ENCODE measurements around the gene HVCN1.

The HVCN1 gene

DNA sequence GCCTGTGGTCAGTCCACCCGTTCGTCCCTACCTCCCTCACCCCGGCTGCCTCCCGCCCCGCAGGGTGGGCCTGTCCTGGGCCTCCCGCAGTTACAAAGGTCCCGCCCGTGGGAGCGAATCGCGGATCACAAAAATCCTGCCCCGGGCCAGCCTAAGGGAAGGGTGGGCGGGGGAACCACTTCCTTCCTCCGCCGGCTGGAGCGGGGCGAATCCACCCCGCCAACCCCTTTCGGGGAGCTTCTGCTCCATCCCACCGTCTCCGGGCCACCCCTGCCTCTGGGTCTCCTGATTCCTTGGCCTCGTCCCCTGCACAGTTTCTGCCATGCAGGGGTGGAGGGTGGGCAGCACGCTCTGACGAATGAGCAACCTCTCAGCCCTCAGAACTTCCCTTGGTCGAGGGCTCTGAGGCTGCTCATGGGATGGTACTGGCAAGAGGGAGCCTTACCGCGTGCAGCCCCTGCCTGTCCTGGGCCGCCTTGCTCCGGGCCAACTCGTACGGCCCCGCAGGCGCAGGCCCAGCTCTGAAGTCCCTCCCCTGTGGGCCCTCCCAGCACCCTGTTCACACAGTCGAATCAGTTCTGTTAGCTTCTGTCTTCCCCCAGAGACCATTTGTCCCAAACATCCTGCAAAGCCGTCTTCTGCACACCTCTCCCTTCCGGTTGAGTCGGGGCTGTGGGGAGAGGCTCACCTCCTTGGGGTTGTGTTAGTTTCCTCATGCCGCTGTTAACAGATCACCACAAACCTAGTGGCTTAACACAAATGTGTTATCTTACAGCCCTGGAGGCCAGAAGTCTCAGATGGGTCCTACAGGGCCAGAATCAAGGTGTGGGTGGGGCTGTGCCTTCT lies 589 bp upstream of the HVCN1 start:
- TF ChIP-seq POLR2A (IDR thresholded peaks at IDR 0.05; ENCODE audit: low read length) (no peak), GATA1 (IDR thresholded peaks at IDR 0.05; ENCODE audit: low read depth, low read length) (no peak)
- no peak for DNase-seq

DNA sequence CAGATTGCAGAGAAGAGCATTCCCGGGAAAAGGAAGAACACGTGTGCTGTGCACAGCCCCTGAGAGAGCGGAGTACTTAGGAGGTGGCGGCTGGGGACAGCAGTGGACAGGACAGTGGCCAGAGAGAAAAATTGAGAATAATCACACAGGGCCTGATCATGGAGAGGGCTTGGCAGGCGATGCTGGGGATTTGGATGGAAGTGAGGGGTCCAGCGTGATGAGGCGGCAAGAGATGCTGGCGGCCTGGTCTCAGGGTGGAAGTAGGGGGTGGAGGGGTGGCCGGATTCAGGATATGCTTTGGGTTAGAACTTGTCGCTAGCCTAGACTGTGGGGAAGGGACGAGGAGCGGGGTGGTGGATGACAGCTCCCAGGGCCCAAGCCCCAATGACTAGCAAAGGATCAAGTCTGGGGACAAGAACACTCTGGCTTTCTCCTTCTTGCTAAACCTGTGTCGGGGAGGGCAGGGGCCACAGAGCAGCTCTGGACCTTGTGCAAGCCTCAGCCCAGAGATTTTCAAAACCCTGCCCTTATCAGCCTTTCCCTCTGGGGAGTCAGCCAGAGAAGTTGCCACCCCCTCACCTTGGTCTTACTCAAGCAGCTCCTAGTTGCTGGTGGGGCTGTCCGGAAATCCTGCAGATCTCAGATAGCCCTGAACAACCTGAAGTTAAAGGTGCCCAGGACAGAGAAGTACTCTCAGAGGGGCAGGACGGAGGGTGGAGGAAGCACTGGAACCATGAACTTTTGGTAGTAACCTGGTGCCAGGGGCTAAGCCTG lies 1.3 kb downstream of the HVCN1 start:
- TF ChIP-seq GATA1 (IDR thresholded peaks at IDR 0.05; ENCODE audit: low read depth, low read length) (no peak), POLR2A (IDR thresholded peaks at IDR 0.05; ENCODE audit: low read length) (no peak)
- peak in 1 of 2 experiments; percentile 6 for DNase-seq

DNA sequence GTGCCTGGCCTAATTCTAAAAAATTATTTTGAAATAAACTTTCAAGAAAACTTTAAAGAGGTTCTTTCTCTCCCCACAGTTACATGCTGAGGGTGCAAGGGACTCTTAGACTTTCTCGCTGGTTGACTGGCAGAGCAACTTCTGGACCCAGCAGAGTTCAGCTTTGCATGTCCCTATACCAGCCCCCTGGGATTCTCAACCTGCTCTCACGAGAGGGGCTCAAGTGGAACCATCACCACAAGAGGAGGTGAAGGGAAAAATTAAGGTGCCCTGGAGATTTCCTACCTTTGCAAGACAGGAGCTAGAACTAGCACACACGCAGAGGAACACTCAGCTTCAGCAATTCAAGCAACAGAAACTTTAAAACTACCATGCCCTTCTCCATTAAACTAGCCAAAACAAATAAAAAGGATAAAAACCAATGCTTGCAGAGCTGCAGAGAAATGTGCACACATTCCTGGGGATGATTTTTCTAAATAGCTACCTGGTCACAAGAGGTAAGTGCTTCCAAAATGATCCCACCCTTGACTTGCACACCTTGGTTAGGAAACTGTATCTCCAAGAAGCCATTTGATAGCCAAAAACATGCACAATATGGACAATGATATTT lies 2.5 kb downstream of the HVCN1 start:
- DNase-seq: no peak
- no peak for TF ChIP-seq POLR2A (IDR thresholded peaks at IDR 0.05; ENCODE audit: low read length)
- TF ChIP-seq GATA1 (IDR thresholded peaks at IDR 0.05; ENCODE audit: low read depth, low read length): no peak

DNA sequence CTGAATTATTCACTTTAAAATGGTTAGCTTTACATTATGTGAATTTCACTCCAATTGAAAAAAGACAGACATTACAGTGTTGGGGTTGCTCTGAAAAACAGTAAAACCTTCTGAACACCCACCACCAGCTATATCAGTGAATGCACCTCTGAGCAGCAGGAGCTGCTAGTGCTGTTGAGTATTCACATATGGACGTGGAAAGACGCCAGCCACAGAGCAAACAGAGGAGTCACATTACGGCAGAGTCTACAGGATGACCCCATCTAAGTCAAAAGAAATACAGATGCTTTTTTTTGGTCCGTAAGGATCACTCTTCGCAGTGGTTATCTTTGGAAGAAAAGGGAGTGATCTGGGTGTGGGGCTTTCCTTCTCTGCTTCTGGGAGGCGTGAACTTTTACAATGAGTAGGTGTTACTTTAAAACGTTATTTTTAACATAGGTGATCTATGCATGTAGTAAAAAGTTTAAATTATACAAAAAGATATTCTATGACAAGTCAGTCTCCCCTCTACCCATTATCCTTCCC lies 4.5 kb downstream of the HVCN1 start:
- TF ChIP-seq POLR2A (IDR thresholded peaks at IDR 0.05; ENCODE audit: low read length): no peak
- TF ChIP-seq GATA1 (IDR thresholded peaks at IDR 0.05; ENCODE audit: low read depth, low read length): no peak
- no peak for DNase-seq

DNA sequence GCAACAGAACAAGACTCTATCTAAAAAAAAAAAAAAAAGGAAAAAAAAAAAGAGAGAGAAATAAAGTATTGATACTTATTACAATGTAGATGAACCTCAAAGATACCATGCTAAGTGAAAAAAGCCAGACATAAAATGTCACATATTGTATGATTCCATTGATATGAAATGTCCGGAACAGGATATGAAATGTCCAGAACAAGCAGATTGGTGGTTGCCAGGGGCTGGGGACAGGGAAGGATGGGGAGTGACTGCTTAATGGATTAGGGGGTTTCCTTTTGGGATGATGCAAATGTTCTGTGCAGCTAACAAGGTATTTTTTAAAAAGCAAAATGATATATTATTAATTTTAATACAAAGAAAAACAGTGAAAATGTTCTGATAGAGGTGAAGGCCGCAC lies 5.0 kb downstream of the HVCN1 start:
- TF ChIP-seq POLR2A (IDR thresholded peaks at IDR 0.05; ENCODE audit: low read length) (no peak), GATA1 (IDR thresholded peaks at IDR 0.05; ENCODE audit: low read depth, low read length) (no peak)
- DNase-seq: no peak

DNA sequence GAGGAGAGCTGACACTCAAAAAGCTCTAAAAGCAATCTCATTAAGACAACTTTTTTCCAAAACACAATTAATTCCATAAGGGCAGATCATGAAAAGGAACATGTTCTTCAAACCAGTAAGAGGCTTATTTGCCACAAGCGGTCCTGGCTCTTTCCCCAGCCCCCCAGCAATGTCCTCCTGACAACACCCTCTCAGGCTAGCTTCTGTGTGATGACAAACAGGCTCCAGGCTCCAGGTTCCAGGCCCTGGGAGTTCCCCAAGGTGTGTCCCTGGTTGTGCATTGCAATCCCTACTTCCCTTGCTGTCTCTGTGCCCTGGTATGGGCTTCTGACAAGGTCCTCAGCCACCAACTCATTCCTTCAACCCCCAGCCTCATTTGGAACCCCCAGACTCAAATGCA lies 8.9 kb downstream of the HVCN1 start:
- TF ChIP-seq GATA1 (IDR thresholded peaks at IDR 0.05; ENCODE audit: low read depth, low read length): no peak
- TF ChIP-seq POLR2A (IDR thresholded peaks at IDR 0.05; ENCODE audit: low read length): no peak
- DNase-seq: no peak

DNA sequence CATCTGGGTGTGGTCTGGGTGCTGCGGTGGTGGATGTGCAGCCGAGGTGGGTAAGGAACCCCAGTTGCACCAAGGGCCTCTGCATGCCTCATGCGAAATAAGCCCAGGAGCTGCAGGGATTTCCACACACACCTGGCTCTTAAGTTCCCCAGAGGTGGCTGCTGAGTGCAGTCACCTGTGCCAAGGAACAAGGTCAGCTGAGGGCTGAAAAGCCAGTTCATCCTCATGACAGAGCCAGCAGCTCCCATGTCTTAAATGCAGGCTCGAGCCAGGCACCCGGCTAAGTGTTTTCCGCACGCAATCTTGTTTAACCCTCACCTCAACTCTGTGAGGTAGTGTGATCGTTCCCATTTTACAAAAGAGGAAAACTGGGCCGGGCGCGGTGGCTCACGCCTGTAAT lies 9.7 kb downstream of the HVCN1 start:
- no peak for TF ChIP-seq POLR2A (IDR thresholded peaks at IDR 0.05; ENCODE audit: low read length)
- no peak for TF ChIP-seq GATA1 (IDR thresholded peaks at IDR 0.05; ENCODE audit: low read depth, low read length)
- no peak for DNase-seq

DNA sequence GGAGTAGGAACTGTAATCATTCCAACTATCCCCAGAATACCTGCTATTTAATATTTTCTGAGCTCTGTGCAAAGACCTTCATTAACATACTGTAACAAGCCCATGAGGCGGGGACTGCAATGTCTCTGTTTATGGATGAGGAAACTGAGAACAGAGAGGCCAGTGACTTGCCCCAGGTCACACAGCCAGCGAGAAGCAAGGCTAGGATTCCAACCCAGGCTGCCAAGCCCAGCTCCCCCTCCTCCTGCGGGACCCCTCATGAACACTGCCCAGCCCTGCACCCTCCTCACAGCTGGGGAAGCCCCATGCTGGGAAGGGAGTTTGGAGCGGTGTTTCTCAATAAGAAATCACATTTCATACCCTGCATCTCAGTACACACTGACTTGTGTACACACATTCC lies 10.9 kb downstream of the HVCN1 start:
- DNase-seq: no peak
- no peak for TF ChIP-seq POLR2A (IDR thresholded peaks at IDR 0.05; ENCODE audit: low read length)
- no peak for TF ChIP-seq GATA1 (IDR thresholded peaks at IDR 0.05; ENCODE audit: low read depth, low read length)

DNA sequence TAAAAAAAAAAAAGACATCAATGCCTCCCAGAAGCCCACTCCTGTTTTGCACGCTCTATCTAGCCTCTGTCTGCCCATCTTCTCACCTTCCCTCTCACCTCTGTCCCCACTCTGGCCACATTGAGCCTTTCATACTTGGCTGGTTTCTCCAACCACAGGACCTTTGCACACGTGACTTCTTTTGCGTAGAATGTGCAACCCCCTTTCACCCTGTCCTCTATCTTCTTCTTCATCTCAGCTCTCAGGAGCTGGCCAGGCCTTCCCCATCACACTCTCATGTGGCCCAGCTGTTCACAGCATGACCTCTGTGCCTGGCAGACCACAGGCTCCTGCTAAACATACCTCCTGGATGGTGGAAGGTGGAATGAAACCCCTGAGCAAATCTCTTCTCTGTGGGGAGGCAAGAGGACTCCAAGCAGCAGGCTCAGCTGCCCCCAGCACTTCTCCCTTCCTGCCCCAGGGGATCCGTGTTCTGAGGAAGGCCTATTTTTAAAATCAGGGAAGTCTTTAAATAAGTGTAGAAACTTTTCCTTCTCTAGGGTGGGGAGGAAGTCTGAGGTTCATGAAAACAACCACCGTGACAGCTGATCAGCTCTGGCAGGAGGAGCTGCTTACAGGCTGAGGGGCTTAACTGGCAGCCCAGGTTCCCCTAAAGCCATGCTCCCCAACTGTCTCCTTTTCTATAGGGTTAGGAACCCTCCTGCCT lies 11.6 kb downstream of the HVCN1 start:
- DNase-seq: no peak
- no peak for TF ChIP-seq POLR2A (IDR thresholded peaks at IDR 0.05; ENCODE audit: low read length)
- no peak for TF ChIP-seq GATA1 (IDR thresholded peaks at IDR 0.05; ENCODE audit: low read depth, low read length)

DNA sequence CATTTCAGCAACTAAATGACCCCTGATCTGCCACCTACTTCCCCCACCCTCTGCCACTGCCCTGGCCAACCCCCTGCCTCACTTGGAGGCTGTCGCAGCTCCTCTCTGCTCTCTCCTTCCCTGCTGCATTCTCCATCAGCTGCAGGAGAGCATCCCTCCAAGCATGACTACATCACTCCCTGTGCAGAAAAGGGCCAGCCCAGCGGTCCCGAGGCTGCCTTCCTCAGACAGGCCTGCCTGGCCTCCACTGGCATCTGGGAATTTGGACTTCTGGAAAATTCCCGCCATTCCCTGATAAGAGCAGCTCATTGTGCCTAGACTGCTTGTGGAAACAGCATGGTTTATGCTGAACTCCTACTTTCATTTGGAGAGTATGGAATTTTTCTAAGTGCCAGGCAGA lies 12.7 kb downstream of the HVCN1 start:
- DNase-seq: no peak
- TF ChIP-seq POLR2A (IDR thresholded peaks at IDR 0.05; ENCODE audit: low read length) (no peak), GATA1 (IDR thresholded peaks at IDR 0.05; ENCODE audit: low read depth, low read length) (no peak)

DNA sequence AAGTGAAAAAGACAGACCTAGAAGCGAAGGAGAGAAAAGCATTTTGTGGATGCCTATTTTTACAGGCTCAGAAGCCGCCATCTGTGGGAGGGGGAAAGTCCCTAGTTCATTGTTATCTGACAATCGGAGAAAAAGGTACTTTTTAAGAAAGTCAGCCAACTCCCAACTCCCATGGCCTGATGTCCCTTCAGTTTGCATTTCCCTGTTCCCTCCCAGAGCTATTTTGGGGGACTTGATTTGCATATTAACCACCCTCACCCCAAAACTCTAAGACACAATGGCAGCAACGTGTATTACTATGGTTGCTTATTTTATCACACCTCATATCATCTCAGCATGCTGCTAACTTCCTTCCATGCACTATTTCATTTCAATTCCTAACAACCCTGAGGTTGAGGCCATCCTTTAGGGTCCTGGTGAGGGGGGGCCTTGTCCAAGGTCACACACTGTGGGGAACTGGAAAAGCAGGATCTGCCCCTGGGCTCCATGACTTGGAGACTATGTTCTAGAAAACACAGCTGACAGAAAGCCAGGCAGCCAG lies 18.7 kb downstream of the HVCN1 start:
- TF ChIP-seq POLR2A (IDR thresholded peaks at IDR 0.05; ENCODE audit: low read length) (no peak), GATA1 (IDR thresholded peaks at IDR 0.05; ENCODE audit: low read depth, low read length) (no peak)
- no peak for DNase-seq

DNA sequence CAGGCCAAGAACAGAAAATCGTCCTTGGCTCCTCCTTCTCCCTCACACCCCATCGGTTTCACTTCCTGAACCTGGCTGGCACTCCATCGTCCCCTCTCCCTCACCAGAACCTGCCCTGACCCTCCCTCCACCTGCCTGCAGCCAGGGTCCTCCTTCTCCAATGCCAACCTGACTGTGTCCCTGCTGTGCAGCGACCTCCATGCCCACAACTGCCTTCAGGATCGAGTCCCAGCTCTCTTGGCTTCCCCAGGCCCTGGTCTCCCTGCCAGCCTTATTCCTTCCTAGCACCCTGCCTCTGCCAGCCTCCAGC lies 19.8 kb downstream of the HVCN1 start:
- TF ChIP-seq POLR2A (IDR thresholded peaks at IDR 0.05; ENCODE audit: low read length) (no peak), GATA1 (IDR thresholded peaks at IDR 0.05; ENCODE audit: low read depth, low read length) (no peak)
- no peak for DNase-seq

DNA sequence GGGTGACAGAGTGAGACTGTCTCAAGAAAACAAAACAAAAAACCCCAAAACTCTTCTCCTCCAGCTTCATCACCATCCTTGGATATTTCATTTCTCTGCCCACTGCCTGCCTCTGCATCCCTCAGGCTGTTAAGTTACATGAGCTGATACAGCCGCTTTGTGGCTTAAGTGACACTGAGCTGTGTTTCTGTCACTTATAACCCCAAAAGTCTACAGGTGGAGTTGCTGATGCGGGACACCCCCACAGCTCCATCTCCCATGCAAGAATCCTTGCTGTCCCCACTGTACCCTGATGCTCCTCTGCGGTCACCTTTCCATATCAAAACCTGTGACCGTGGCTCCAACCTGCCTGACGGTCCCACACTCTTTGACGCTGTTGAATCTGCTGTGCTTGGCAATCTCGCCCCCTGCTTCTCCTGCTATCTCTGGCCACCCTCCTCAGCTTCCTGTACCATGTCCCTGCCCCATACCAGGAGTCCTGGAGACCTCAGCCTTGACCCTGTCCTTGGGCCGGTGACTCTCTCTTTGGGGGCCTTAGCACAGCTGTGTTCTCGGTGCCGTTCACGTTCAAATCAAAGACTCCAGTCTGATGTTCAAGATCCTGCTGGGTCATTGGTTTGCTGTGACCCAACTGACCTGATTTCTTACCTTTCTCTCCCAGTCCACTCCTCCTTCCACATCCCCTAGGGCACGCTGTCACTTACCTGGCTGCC lies 20.3 kb downstream of the HVCN1 start:
- no peak for DNase-seq
- TF ChIP-seq POLR2A (IDR thresholded peaks at IDR 0.05; ENCODE audit: low read length) (no peak), GATA1 (IDR thresholded peaks at IDR 0.05; ENCODE audit: low read depth, low read length) (no peak)

Data from erythroblast (primary cell).